ENCODE measurements around the gene RBSN. TPM values are rescaled to one million over a fixed set of nuclear protein-coding genes. Genes with fewer than 3 reads are reported as not detected.

Gene RBSN
- total RNA-seq, 1 experiment from 2014 or later: 21.2 TPM

DNA sequence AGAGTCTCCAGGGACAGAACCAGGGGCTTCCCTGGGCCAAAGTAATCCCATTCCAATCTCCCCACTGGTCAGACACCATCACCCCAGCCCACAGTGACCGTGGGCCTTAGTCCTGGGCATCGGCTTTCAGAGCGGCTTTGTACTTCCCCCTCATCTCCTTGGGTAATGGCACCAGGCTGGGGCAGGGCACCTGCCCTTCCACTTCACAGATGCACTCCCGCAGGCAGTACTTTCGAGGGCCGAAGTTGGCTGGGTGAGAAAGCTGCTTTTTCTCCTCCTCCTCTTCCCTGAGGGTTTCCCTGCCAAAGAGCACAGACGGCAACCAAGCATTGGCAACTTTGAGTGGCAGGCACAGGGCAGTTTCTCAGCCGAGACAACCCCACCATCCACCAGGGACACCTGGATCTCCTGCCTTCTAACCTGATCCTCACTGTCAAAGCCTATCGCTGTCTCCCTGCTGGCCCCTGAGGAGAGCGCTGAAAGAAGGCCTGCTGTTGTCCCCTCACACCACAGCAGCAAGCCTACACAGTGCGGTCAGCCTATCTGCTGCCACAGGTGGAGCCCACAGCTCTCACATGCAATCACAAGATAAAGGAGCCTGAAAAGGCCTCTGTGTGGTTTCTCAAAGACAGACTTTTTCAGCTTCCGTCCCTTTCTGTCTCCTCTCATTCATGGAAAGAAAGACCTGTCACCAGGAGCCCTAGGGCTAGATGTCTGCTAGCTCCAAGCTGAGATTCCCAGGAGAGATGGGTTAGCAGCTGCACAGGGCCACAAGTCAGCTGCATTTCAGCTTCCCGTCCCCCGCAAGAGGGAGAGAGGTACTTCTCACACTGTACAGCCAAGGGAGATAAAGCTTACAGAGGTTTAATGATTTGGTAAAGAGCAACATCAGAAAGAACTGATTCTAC is 46.4 kb downstream of the RBSN start:
- CTCF ChIA-PET: no interaction called here
- H3K4me1 Mint-ChIP-seq (ENCODE audit: low read depth, unreplicated experiment): peaks cover 15% of the 10 kb centered on the region
- H3K36me3 Mint-ChIP-seq (ENCODE audit: insufficient read depth, unreplicated experiment): peaks cover 16% of the 10 kb centered on the region
- TF ChIP-seq, protein P1, sequence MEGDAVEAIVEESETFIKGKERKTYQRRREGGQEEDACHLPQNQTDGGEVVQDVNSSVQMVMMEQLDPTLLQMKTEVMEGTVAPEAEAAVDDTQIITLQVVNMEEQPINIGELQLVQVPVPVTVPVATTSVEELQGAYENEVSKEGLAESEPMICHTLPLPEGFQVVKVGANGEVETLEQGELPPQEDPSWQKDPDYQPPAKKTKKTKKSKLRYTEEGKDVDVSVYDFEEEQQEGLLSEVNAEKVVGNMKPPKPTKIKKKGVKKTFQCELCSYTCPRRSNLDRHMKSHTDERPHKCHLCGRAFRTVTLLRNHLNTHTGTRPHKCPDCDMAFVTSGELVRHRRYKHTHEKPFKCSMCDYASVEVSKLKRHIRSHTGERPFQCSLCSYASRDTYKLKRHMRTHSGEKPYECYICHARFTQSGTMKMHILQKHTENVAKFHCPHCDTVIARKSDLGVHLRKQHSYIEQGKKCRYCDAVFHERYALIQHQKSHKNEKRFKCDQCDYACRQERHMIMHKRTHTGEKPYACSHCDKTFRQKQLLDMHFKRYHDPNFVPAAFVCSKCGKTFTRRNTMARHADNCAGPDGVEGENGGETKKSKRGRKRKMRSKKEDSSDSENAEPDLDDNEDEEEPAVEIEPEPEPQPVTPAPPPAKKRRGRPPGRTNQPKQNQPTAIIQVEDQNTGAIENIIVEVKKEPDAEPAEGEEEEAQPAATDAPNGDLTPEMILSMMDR (IDR thresholded peaks at IDR 0.05; ENCODE audit: unreplicated experiment): no peak
- intact Hi-C loops (cut with micrococcal nuclease; ENCODE audit: unreplicated experiment): no loop called here
- H3K27ac Mint-ChIP-seq (ENCODE audit: unreplicated experiment): no peak overlapping the region
- BruUV-seq (replicated peaks): no TSS peak
- H3K4me3 Mint-ChIP-seq (ENCODE audit: low read depth, unreplicated experiment): no peak overlapping the region
- no peaks in the 10 kb centered on the region for H3K9me3 Mint-ChIP-seq (ENCODE audit: low read depth, unreplicated experiment)
- no peak for DNase-seq
- no peaks in the 10 kb centered on the region for H3K27me3 Mint-ChIP-seq (ENCODE audit: unreplicated experiment)

DNA sequence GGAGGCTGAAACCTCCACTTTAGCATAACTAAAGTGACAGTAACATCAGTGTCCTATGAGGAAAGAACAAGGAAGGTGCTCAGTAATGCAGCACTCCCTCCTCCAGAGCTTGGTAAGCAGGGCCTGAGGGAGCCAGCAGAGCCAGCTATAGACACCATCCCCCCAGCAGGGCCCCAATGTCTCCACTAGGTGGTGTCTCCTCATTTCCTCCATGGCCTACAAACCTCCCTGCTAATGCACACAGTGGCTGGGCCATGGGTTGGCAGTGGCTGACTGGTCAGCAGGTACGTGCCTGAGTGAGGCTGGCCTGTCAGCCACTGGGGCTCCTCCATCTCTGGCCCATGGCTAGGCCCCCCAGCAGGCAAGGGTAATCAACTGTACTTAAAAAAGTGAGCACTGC is 47.4 kb downstream of the RBSN start:
- Mint-ChIP-seq H3K9me3 (ENCODE audit: low read depth, unreplicated experiment) (no peaks in the 10 kb centered on the region), H3K4me3 (ENCODE audit: low read depth, unreplicated experiment) (no peak overlapping the region), H3K4me1 (ENCODE audit: low read depth, unreplicated experiment) (peaks cover 15% of the 10 kb centered on the region), H3K36me3 (ENCODE audit: insufficient read depth, unreplicated experiment) (peaks cover 23% of the 10 kb centered on the region), H3K27ac (ENCODE audit: unreplicated experiment) (no peak overlapping the region), H3K27me3 (ENCODE audit: unreplicated experiment) (no peaks in the 10 kb centered on the region)
- intact Hi-C loops (cut with micrococcal nuclease; ENCODE audit: unreplicated experiment): no loop called here
- CTCF ChIA-PET: interaction anchor here (0.8 to 1.2 kb wide), 3 partner anchors 13 to 130 kb away, joined by 3 to 8 read pairs (median 3); partner anchors contain the start of gene MRPS25
- BruUV-seq (replicated peaks): no TSS peak
- peak; percentile 63 for DNase-seq
- TF ChIP-seq, protein P1 (IDR thresholded peaks at IDR 0.05; ENCODE audit: unreplicated experiment): peak; percentile 31

DNA sequence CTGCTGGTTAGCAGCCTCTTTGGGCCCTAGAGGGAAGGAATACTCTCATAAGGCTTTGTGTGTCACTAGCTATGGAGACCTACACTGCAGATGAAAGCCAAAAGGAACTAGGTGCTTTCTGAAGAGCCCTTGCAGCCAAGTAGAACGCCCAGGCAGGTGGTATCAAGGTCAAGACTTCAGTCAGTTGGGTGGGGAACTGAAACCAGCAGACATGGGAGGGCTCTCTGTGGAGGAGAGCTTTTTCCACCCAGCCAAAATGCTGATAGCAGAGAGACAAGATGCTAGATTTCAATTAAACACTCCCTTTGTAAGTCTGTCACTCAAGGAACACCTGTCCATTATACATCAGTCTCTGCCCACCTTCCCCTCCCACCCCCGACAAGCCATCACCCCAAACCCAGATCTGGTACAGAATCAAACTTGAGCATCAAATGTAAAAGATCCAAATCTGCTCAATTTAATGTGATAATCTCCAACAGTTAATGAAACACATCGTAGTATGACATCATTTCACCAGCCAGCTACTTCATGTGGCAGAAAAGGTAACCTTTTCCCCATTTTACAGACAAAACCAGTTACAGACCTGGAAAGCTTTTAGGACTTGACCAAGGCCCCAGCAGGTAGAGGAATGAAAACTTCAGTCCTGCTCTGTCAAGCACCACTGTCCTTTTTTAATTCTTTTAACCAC is 48.4 kb downstream of the RBSN start:
- CTCF ChIA-PET: interaction anchor here (0.8 to 1.2 kb wide), 4 partner anchors 14 to 129 kb away, joined by 3 to 8 read pairs (median 3); partner anchors contain the start of gene MRPS25

DNA sequence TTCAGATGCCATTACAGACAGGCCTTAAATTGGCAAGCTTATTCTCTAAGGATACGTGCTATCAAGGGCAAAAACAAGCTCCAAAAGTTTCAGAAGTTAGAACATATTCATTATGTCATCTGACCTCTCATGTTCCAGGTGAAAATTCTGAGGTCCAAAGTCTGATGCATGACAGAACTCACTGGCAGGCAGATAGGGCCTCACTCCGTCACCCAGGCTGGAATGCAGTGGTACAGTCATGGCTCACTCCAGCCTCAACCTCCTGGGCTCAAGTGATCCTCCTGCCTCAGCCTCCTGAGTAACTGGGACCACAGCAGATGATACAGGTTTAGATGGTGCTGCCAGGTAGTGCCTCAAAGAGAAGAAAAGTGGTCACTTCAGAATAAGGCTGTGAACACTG is 49.4 kb downstream of the RBSN start:
- no peak for DNase-seq
- no peaks in the 10 kb centered on the region for H3K9me3 Mint-ChIP-seq (ENCODE audit: low read depth, unreplicated experiment)
- TF ChIP-seq, protein P1 (IDR thresholded peaks at IDR 0.05; ENCODE audit: unreplicated experiment): no peak
- BruUV-seq (replicated peaks): no TSS peak
- CTCF ChIA-PET: no interaction called here
- intact Hi-C loops (cut with micrococcal nuclease; ENCODE audit: unreplicated experiment): no loop called here
- no peaks in the 10 kb centered on the region for H3K27me3 Mint-ChIP-seq (ENCODE audit: unreplicated experiment)
- H3K4me1 Mint-ChIP-seq (ENCODE audit: low read depth, unreplicated experiment): peaks cover 8% of the 10 kb centered on the region
- H3K36me3 Mint-ChIP-seq (ENCODE audit: insufficient read depth, unreplicated experiment): peaks cover 34% of the 10 kb centered on the region
- no peak overlapping the region for H3K27ac Mint-ChIP-seq (ENCODE audit: unreplicated experiment)
- H3K4me3 Mint-ChIP-seq (ENCODE audit: low read depth, unreplicated experiment): no peak overlapping the region

More for the DNA sequence above, 48.4 kb downstream of the RBSN start:
- Mint-ChIP-seq H3K4me1 (ENCODE audit: low read depth, unreplicated experiment) (peaks cover 15% of the 10 kb centered on the region), H3K27ac (ENCODE audit: unreplicated experiment) (no peak overlapping the region), H3K36me3 (ENCODE audit: insufficient read depth, unreplicated experiment) (peaks cover 30% of the 10 kb centered on the region), H3K4me3 (ENCODE audit: low read depth, unreplicated experiment) (no peak overlapping the region), H3K9me3 (ENCODE audit: low read depth, unreplicated experiment) (no peaks in the 10 kb centered on the region), H3K27me3 (ENCODE audit: unreplicated experiment) (no peaks in the 10 kb centered on the region)
- DNase-seq: no peak
- no TSS peak for BruUV-seq (replicated peaks)
- intact Hi-C loops (cut with micrococcal nuclease; ENCODE audit: unreplicated experiment): no loop called here
- TF ChIP-seq, protein P1 (IDR thresholded peaks at IDR 0.05; ENCODE audit: unreplicated experiment): no peak

Measured in Calu3 (cell line).